GM23338 (cell line): Measurements from ENCODE around the gene CTNNA3. TPM values are rescaled to one million over a fixed set of nuclear protein-coding genes. Genes with fewer than 3 reads are reported as not detected.

Experiments used
- ATAC-seq: fragments of 200-7000 bp; cut with Tn5 transposase; 3 replicates; pipeline ENCODE4 v1.9.1; 2020
- DNase-seq: peaks from one replicate; pipeline ENCODE4 v3.0.0-alpha.2; 2015; ENCODE audit warnings: low spot score
- H2AFZ ChIP-seq: fragments of 200-600 bp; sonication (generic); 2 replicates; pipeline ENCODE4 v1.8.0; 2016; ENCODE audit warnings: antibody characterized with exemption, mild to moderate bottlenecking, moderate library complexity
- H3F3A ChIP-seq: fragments of 200-600 bp; sonication (generic); replicated peaks from 2 replicates; pipeline ENCODE4 v1.8.0; 2017; ENCODE audit warnings: antibody characterized with exemption, mixed run types, low read depth
- H3K27ac ChIP-seq: fragments of 200-600 bp; sonication (generic); 2 replicates; pipeline ENCODE4 v1.6.1; 2016; ENCODE audit warnings: low read depth
- H3K27me3 ChIP-seq: fragments of 200-600 bp; sonication (generic); 2 replicates; pipeline ENCODE4 v1.8.0; 2016; ENCODE audit warnings: mild to moderate bottlenecking, mixed run types, moderate library complexity; ENCODE audit not compliant: insufficient read depth
- H3K36me3 ChIP-seq: fragments of 200-600 bp; sonication (generic); 2 replicates; pipeline ENCODE4 v1.8.0; 2016; ENCODE audit warnings: mild to moderate bottlenecking; ENCODE audit not compliant: insufficient read depth
- H3K4me1 ChIP-seq: fragments of 200-600 bp; sonication (generic); 2 replicates; pipeline ENCODE4 v1.8.0; 2016; ENCODE audit warnings: mild to moderate bottlenecking, moderate library complexity; ENCODE audit not compliant: insufficient read depth
- H3K4me2 ChIP-seq: fragments of 200-600 bp; sonication (generic); 2 replicates; pipeline ENCODE4 v1.7.1; 2017; ENCODE audit warnings: mixed run types
- H3K4me3 ChIP-seq: fragments of 200-600 bp; sonication (generic); 2 replicates; pipeline ENCODE4 v1.6.1; 2016; ENCODE audit warnings: mixed run types
- H3K79me2 ChIP-seq: fragments of 200-600 bp; sonication (generic); replicated peaks from 2 replicates; pipeline ENCODE4 v1.8.0; 2017; ENCODE audit warnings: mild to moderate bottlenecking; ENCODE audit not compliant: insufficient read depth
- H3K9me2 ChIP-seq: fragments of 200-600 bp; sonication (generic); 2 replicates; pipeline ENCODE4 v1.8.0; 2017; ENCODE audit not compliant: insufficient read depth
- H4K20me1 ChIP-seq: fragments of 200-600 bp; sonication (generic); replicated peaks from 2 replicates; pipeline ENCODE4 v1.8.0; 2017; ENCODE audit warnings: mild to moderate bottlenecking; ENCODE audit not compliant: insufficient read depth
- H3K27ac Mint-ChIP-seq: 2 replicates; pipeline ENCODE4 v1.8.0; 2020; ENCODE audit warnings: inconsistent platforms, mild to moderate bottlenecking, moderate library complexity, mixed read lengths
- H3K27me3 Mint-ChIP-seq: 3 replicates; pipeline ENCODE4 v1.8.0; 2022; ENCODE audit warnings: low read depth, mild to moderate bottlenecking, moderate library complexity, mixed read lengths, inconsistent platforms; ENCODE audit not compliant: insufficient read depth, poor library complexity
- H3K36me3 Mint-ChIP-seq: 3 replicates; pipeline ENCODE4 v1.8.0; 2021; ENCODE audit warnings: low read depth, mild to moderate bottlenecking, inconsistent platforms, moderate library complexity, mixed read lengths
- H3K4me1 Mint-ChIP-seq: 3 replicates; pipeline ENCODE4 v1.8.0; 2020; ENCODE audit warnings: mild to moderate bottlenecking, inconsistent platforms, mixed read lengths
- H3K4me3 Mint-ChIP-seq: 3 replicates; pipeline ENCODE4 v1.8.0; 2021; ENCODE audit warnings: moderate library complexity, mild to moderate bottlenecking, inconsistent platforms, mixed read lengths
- H3K9me3 Mint-ChIP-seq: 3 replicates; pipeline ENCODE4 v1.8.0; 2020; ENCODE audit warnings: moderate library complexity, mild to moderate bottlenecking, inconsistent platforms, mixed read lengths
- CREB1 ChIP-seq: fragments of 250-450 bp; sonication (Bioruptor Pico); IDR thresholded peaks from 2 replicates; pipeline ENCODE4 v1.5.0; 2020; ENCODE audit warnings: low read depth, mild to moderate bottlenecking, moderate library complexity
- EZH2 ChIP-seq: fragments of 200-600 bp; sonication (generic); IDR thresholded peaks from one replicate; pipeline ENCODE4 v1.8.0; 2017; ENCODE audit warnings: antibody characterized with exemption, mild to moderate bottlenecking, low read depth; ENCODE audit not compliant: unreplicated experiment
- EZH2phosphoT487 ChIP-seq: fragments of 200-600 bp; sonication (generic); IDR thresholded peaks from one replicate; pipeline ENCODE4 v1.8.1; 2018; ENCODE audit warnings: antibody characterized with exemption; ENCODE audit not compliant: unreplicated experiment
- JUNB ChIP-seq: IDR thresholded peaks from one replicate; pipeline ENCODE4 v1.6.1; 2016; ENCODE audit warnings: antibody characterized with exemption; ENCODE audit not compliant: unreplicated experiment
- NANOG ChIP-seq: IDR thresholded peaks from 2 replicates; pipeline ENCODE4 v1.6.1; 2016; ENCODE audit warnings: antibody characterized with exemption, borderline replicate concordance
- POLR2AphosphoS5 ChIP-seq: IDR thresholded peaks from 2 replicates; pipeline ENCODE4 v1.6.1; 2016; ENCODE audit warnings: antibody characterized with exemption, low read depth
- STAT1 ChIP-seq: IDR thresholded peaks from one replicate; pipeline ENCODE4 v1.6.1; 2016; ENCODE audit warnings: antibody characterized with exemption; ENCODE audit not compliant: unreplicated experiment
- ZNF114 ChIP-seq: fragments of 250-450 bp; sonication (Bioruptor Pico); IDR thresholded peaks from 2 replicates; pipeline ENCODE4 v1.5.0; 2020; ENCODE audit warnings: mild to moderate bottlenecking, moderate library complexity
- ZNF331 ChIP-seq: fragments of 250-450 bp; sonication (Bioruptor Pico); IDR thresholded peaks from 2 replicates; pipeline ENCODE4 v1.5.0; 2020; ENCODE audit warnings: low read depth, mild to moderate bottlenecking, moderate library complexity
- ZNF462 ChIP-seq: fragments of 250-450 bp; sonication (Bioruptor Pico); IDR thresholded peaks from 2 replicates; pipeline ENCODE4 v1.5.0; 2020; ENCODE audit warnings: mild to moderate bottlenecking, moderate library complexity
- polyA plus RNA-seq: library from polyadenylated mRNA; unstranded; fragments of >200 nt; fragmentation: Nextera tagmentation; extraction: Ambion mirVana; gene quantifications from 2 replicates; pipeline ENCODE4 v1.2.1, GENCODE V29; 2016
- total RNA-seq: library from RNA; depleted of rRNA; stranded (reverse); fragments of >200 nt; shearing (Covaris generic); gene quantifications from 2 replicates; pipeline ENCODE4 v1.2.3, GENCODE V29; 2014
- TF ChIP-seq, protein P1 (sequence below): IDR thresholded peaks from 2 replicates; pipeline ENCODE4 v1.6.1; 2016; ENCODE audit warnings: antibody characterized with exemption
- TF ChIP-seq, protein P2 (sequence below), 2 experiments: fragments of 200-600 bp in 1 of 2; sonication (generic) in 1 of 2; conservative IDR thresholded peaks; 2 replicates each; pipeline versions ENCODE4 v1.5.1 to v1.6.1; 2016 to 2017; ENCODE audit warnings: antibody characterized with exemption in 2 of 2, low read depth in 2 of 2, mild to moderate bottlenecking in 2 of 2, moderate library complexity in 1 of 2
- TF ChIP-seq, protein P3 (sequence below): IDR thresholded peaks from one replicate; pipeline ENCODE4 v1.6.1; 2018; ENCODE audit warnings: antibody characterized with exemption; ENCODE audit not compliant: unreplicated experiment

CTNNA3 gene
- total and polyA plus RNA-seq, 2 experiments from 2014 or later = 0.71 to 3.3 TPM

- Mint-ChIP-seq H3K36me3 (no peaks in the 10 kb centered on the region), H3K9me3 (no peaks in the 10 kb centered on the region), H3K4me3 (no peak overlapping the region), H3K4me1 (no peaks in the 10 kb centered on the region; the same call in 2 of the 3 replicates), H3K27ac (no peak overlapping the region), H3K27me3 (no peaks in the 10 kb centered on the region)
- no peaks in the 10 kb centered on the region for H3K36me3 ChIP-seq
- no peak overlapping the region for H3K4me2 ChIP-seq
- ATAC-seq (no peak), DNase-seq (no peak)
- no peak overlapping the region for H2AFZ ChIP-seq
- H3K79me2 ChIP-seq = no peaks in the 10 kb centered on the region
- TF ChIP-seq STAT1 (no peak), CREB1 (CRISPR knock-in tag) (no peak), JUNB (no peak), ZNF331 (CRISPR knock-in tag) (no peak), ZNF462 (CRISPR knock-in tag) (no peak), EZH2phosphoT487 (no peak), EZH2 (no peak), POLR2AphosphoS5 (no peak), NANOG (no peak), ZNF114 (CRISPR knock-in tag) (no peak)
- TF ChIP-seq, protein P1, sequence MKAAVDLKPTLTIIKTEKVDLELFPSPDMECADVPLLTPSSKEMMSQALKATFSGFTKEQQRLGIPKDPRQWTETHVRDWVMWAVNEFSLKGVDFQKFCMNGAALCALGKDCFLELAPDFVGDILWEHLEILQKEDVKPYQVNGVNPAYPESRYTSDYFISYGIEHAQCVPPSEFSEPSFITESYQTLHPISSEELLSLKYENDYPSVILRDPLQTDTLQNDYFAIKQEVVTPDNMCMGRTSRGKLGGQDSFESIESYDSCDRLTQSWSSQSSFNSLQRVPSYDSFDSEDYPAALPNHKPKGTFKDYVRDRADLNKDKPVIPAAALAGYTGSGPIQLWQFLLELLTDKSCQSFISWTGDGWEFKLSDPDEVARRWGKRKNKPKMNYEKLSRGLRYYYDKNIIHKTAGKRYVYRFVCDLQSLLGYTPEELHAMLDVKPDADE = no peak
- TF ChIP-seq, protein P2, sequence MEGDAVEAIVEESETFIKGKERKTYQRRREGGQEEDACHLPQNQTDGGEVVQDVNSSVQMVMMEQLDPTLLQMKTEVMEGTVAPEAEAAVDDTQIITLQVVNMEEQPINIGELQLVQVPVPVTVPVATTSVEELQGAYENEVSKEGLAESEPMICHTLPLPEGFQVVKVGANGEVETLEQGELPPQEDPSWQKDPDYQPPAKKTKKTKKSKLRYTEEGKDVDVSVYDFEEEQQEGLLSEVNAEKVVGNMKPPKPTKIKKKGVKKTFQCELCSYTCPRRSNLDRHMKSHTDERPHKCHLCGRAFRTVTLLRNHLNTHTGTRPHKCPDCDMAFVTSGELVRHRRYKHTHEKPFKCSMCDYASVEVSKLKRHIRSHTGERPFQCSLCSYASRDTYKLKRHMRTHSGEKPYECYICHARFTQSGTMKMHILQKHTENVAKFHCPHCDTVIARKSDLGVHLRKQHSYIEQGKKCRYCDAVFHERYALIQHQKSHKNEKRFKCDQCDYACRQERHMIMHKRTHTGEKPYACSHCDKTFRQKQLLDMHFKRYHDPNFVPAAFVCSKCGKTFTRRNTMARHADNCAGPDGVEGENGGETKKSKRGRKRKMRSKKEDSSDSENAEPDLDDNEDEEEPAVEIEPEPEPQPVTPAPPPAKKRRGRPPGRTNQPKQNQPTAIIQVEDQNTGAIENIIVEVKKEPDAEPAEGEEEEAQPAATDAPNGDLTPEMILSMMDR (conservative IDR thresholded peaks at IDR 0.05; ENCODE audit: low read depth in 2 of 2) = no peak
- TF ChIP-seq, protein P3, sequence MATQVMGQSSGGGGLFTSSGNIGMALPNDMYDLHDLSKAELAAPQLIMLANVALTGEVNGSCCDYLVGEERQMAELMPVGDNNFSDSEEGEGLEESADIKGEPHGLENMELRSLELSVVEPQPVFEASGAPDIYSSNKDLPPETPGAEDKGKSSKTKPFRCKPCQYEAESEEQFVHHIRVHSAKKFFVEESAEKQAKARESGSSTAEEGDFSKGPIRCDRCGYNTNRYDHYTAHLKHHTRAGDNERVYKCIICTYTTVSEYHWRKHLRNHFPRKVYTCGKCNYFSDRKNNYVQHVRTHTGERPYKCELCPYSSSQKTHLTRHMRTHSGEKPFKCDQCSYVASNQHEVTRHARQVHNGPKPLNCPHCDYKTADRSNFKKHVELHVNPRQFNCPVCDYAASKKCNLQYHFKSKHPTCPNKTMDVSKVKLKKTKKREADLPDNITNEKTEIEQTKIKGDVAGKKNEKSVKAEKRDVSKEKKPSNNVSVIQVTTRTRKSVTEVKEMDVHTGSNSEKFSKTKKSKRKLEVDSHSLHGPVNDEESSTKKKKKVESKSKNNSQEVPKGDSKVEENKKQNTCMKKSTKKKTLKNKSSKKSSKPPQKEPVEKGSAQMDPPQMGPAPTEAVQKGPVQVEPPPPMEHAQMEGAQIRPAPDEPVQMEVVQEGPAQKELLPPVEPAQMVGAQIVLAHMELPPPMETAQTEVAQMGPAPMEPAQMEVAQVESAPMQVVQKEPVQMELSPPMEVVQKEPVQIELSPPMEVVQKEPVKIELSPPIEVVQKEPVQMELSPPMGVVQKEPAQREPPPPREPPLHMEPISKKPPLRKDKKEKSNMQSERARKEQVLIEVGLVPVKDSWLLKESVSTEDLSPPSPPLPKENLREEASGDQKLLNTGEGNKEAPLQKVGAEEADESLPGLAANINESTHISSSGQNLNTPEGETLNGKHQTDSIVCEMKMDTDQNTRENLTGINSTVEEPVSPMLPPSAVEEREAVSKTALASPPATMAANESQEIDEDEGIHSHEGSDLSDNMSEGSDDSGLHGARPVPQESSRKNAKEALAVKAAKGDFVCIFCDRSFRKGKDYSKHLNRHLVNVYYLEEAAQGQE = no peak
- no peaks in the 10 kb centered on the region for H3K9me2 ChIP-seq
- no peak overlapping the region for H3K27ac ChIP-seq
- no peaks in the 10 kb centered on the region for H3K27me3 ChIP-seq
- H3F3A ChIP-seq = no peaks in the 10 kb centered on the region
- no peak overlapping the region for H3K4me3 ChIP-seq
- H3K4me1 ChIP-seq = peaks cover 7% of the 10 kb centered on the region; the same call in 1 of the 2 replicates
- no peaks in the 10 kb centered on the region for H4K20me1 ChIP-seq
Measured at GRCh38 chr10:66780796-66781195, 915.2 kb downstream of the CTNNA3 start.
